HAP-1 (cell line): ENCODE results near the gene TRIM52.

Experiments used
- DNase-seq, 2 experiments: peaks; one replicate each; pipeline ENCODE4 v3.0.0-alpha.2; 2016 to 2020; ENCODE audit warnings: low spot score in 2 of 2
- H3K27me3 ChIP-seq: fragments of 250-450 bp; sonication (Bioruptor Pico); 2 replicates; pipeline ENCODE4 v1.5.1; 2020; ENCODE audit warnings: low read depth, mild to moderate bottlenecking, moderate library complexity
- H3K36me3 ChIP-seq: fragments of 250-450 bp; sonication (Bioruptor Pico); replicated peaks from 2 replicates; pipeline ENCODE4 v1.5.1; 2020; ENCODE audit warnings: mild to moderate bottlenecking
- H3K4me1 ChIP-seq: fragments of 250-450 bp; sonication (Bioruptor Pico); 2 replicates; pipeline ENCODE4 v1.5.1; 2020; ENCODE audit warnings: mild to moderate bottlenecking
- H3K4me3 ChIP-seq: fragments of 250-450 bp; sonication (Bioruptor Pico); 2 replicates; pipeline ENCODE4 v1.5.1; 2020; ENCODE audit warnings: mild to moderate bottlenecking, moderate library complexity
- H3K9me3 ChIP-seq: fragments of 250-450 bp; sonication (Bioruptor Pico); 2 replicates; pipeline ENCODE4 v1.5.1; 2020; ENCODE audit warnings: mild to moderate bottlenecking, moderate library complexity
- in situ Hi-C: fragments of 300-500 bp; cut with MboI; formaldehyde crosslinking; loops from 3 replicates; pipeline ENCODE4 v1.14.3; 2020; ENCODE audit warnings: low sequenced_read_pairs, inconsistent platforms, mixed read lengths

Gene TRIM52

DNA sequence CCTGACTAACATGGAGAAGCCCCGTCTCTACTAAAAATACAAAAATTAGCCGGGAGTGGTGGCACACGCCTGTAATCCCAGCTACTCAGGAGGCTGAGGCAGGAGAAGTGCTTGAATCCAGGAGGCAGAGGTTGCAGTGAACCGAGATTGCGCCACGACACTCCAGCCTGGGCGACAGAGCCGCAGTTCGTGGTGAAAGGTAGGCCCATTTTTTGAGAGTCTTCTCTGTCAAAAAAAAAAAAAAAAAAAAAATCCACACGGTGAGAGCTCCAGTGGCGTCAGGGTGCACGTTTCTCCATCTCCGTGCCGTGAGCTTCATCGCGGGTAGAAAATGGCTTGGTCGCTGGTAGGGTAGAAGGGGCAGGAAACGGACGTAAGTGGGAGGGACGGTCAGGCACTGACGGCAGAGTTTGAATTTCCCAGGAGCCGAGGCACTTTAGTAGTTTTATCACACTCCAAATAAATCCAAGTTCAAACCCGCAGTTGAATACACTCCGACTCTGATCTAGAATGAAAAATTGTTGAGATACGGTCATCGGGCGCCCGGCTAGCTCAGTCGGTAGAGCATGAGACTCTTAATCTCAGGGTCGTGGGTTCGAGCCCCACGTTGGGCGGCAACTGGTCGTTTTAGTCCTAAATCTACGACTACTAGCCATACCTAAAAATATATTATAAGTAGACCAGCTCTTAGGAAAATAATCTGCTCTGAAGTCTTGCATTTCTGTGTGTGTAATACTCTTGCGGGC, 53.6 kb downstream of the TRIM52 start:
- DNase-seq = peak; percentile 88 to 94

GRCh38 chr5:181205761-181206649, 54.9 kb downstream of the TRIM52 start:
- H3K4me1 ChIP-seq = peaks cover 12% of the 10 kb centered on the region
- no peaks in the 10 kb centered on the region for H3K36me3 ChIP-seq
- H3K27me3 ChIP-seq = no peaks in the 10 kb centered on the region
- peak in 1 of 2 experiments; percentile 40 for DNase-seq
- peak overlapping the region; percentile 38 for H3K4me3 ChIP-seq
- no peaks in the 10 kb centered on the region for H3K9me3 ChIP-seq
- in situ Hi-C loops = no loop called here

More for the DNA sequence above, 53.6 kb downstream of the TRIM52 start:
- H3K27me3 ChIP-seq = no peaks in the 10 kb centered on the region
- H3K36me3 ChIP-seq = no peaks in the 10 kb centered on the region
- in situ Hi-C loops = no loop called here
- H3K4me1 ChIP-seq = peaks cover 12% of the 10 kb centered on the region
- H3K9me3 ChIP-seq = no peaks in the 10 kb centered on the region
- peak overlapping the region; percentile 42 for H3K4me3 ChIP-seq
